Measurements from ENCODE around the gene EXOC6.

The EXOC6 gene

GRCh38 chr10:93068411-93069244 is 220.3 kb downstream of the EXOC6 start:
- no peak for DNase-seq

- DNase-seq: no peak
Observed at GRCh38 chr10:93069245-93069561, 220.9 kb downstream of the EXOC6 start.

GRCh38 chr10:93070378-93071176 is 222.3 kb downstream of the EXOC6 start:
- DNase-seq: no peak

GRCh38 chr10:93071177-93071472 is 222.8 kb downstream of the EXOC6 start:
- DNase-seq: no peak

- no peak for DNase-seq
Observed at GRCh38 chr10:93071674-93072224, 223.4 kb downstream of the EXOC6 start.

GRCh38 chr10:93072225-93072712 is 223.9 kb downstream of the EXOC6 start:
- no peak for DNase-seq

GRCh38 chr10:93072713-93073538 is 224.6 kb downstream of the EXOC6 start:
- no peak for DNase-seq

GRCh38 chr10:93073539-93074146 is 225.3 kb downstream of the EXOC6 start, which contains the start of gene CYP26A1:
Gene CYP26A1 (plus strand): TSS chr10:93073893. CDS start chr10:93073935, 42 bp downstream.
- no peak for DNase-seq

GRCh38 chr10:93074147-93074596 is 225.9 kb downstream of the EXOC6 start:
- no peak for DNase-seq

GRCh38 chr10:93074597-93075368 is 226.5 kb downstream of the EXOC6 start:
- no peak for DNase-seq

- DNase-seq: no peak
Observed at GRCh38 chr10:93075369-93076221, 227.3 kb downstream of the EXOC6 start.

GRCh38 chr10:93076871-93077270 is 228.6 kb downstream of the EXOC6 start:
- no peak for DNase-seq

GRCh38 chr10:93077860-93078337 is 229.6 kb downstream of the EXOC6 start:
- no peak for DNase-seq

GRCh38 chr10:93079663-93080349 is 231.5 kb downstream of the EXOC6 start:
- DNase-seq: no peak

- DNase-seq: peak; percentile 53
Observed at GRCh38 chr10:93080350-93081046, 232.2 kb downstream of the EXOC6 start.

GRCh38 chr10:93081318-93081717 is 233.0 kb downstream of the EXOC6 start:
- DNase-seq: no peak

- DNase-seq: no peak
Observed at GRCh38 chr10:93081834-93082233, 233.5 kb downstream of the EXOC6 start.

- DNase-seq: no peak
Observed at GRCh38 chr10:93083743-93084539, 235.6 kb downstream of the EXOC6 start.
